PC-9 (cell line): Measurements from ENCODE around the gene NAGPA. TPM values are rescaled to one million over a fixed set of nuclear protein-coding genes. Genes with fewer than 3 reads are reported as not detected.

Experiments used
- BruUV-seq: library from RNA; stranded (reverse); fragments of 400-500 nt; replicated peaks from 2 replicates; lab custom pipeline; 2021; lab: Mats Ljungman, UMichigan
- CTCF ChIA-PET: fragments of 300-600 bp; sonication (Branson Sonifier 250); formaldehyde crosslinking; loops from one replicate; lab custom pipeline; 2022; ENCODE audit warnings: antibody characterized with exemption; lab: Charles Lee
- POLR2A ChIA-PET: fragments of 300-600 bp; sonication (Branson Sonifier 250); formaldehyde crosslinking; loops from one replicate; lab custom pipeline; 2022; ENCODE audit warnings: antibody characterized with exemption; ENCODE audit not compliant: unreplicated experiment; lab: Charles Lee
- DNase-seq, 2 experiments: peaks; one replicate each; pipeline versions ENCODE4 v3.0.0 to v3.0.0-alpha.2; 2015 to 2022; ENCODE audit warnings: mixed read lengths in 1 of 2
- H2AFZ ChIP-seq: fragments of 200-600 bp; sonication (generic); 2 replicates; pipeline ENCODE4 v1.8.1; 2017; ENCODE audit warnings: antibody characterized with exemption
- H3F3A ChIP-seq: fragments of 200-600 bp; sonication (generic); 2 replicates; pipeline ENCODE4 v1.8.1; 2017; ENCODE audit warnings: antibody characterized with exemption, mild to moderate bottlenecking, low read depth; ENCODE audit not compliant: insufficient read depth
- H3K27ac ChIP-seq: fragments of 200-600 bp; sonication (generic); 2 replicates; pipeline ENCODE4 v1.6.1; 2016; ENCODE audit warnings: mixed run types
- H3K27me3 ChIP-seq: fragments of 200-600 bp; sonication (generic); 2 replicates; pipeline ENCODE4 v1.6.1; 2016; ENCODE audit warnings: low read depth, mixed run types; ENCODE audit not compliant: insufficient read depth
- H3K36me3 ChIP-seq: fragments of 200-600 bp; sonication (generic); 2 replicates; pipeline ENCODE4 v1.6.1; 2016; ENCODE audit warnings: low read depth, mixed run types
- H3K4me1 ChIP-seq: fragments of 200-600 bp; sonication (generic); replicated peaks from 2 replicates; pipeline ENCODE4 v1.6.1; 2016; ENCODE audit warnings: mixed run types; ENCODE audit not compliant: insufficient read depth
- H3K4me2 ChIP-seq: fragments of 200-600 bp; sonication (generic); 2 replicates; pipeline ENCODE4 v1.6.1; 2017; ENCODE audit warnings: mixed run types
- H3K4me3 ChIP-seq: fragments of 200-600 bp; sonication (generic); 2 replicates; pipeline ENCODE4 v1.6.1; 2016; ENCODE audit warnings: mixed run types
- H3K79me2 ChIP-seq: fragments of 200-600 bp; sonication (generic); 2 replicates; pipeline ENCODE4 v1.6.1; 2017; ENCODE audit warnings: low read depth, mixed run types
- H3K9me2 ChIP-seq: fragments of 200-600 bp; sonication (generic); 2 replicates; pipeline ENCODE4 v1.8.1; 2017; ENCODE audit warnings: mild to moderate bottlenecking; ENCODE audit not compliant: insufficient read depth
- H3K9me3 ChIP-seq: fragments of 200-600 bp; sonication (generic); 2 replicates; pipeline ENCODE4 v1.8.1; 2016; ENCODE audit warnings: low read depth; ENCODE audit not compliant: insufficient read depth
- H4K20me1 ChIP-seq: fragments of 200-600 bp; sonication (generic); 2 replicates; pipeline ENCODE4 v1.8.1; 2017; ENCODE audit not compliant: insufficient read depth
- CTCF ChIP-seq: fragments of 200-600 bp; sonication (generic); conservative IDR thresholded peaks from 2 replicates; pipeline ENCODE4 v1.6.1; 2017; ENCODE audit warnings: mixed run types, antibody characterized with exemption, mild to moderate bottlenecking, moderate library complexity
- EZH2 ChIP-seq: fragments of 200-600 bp; sonication (generic); IDR thresholded peaks from 2 replicates; pipeline ENCODE4 v1.8.0; 2017; ENCODE audit warnings: antibody characterized with exemption, low read depth
- intact Hi-C: fragments of 100-400 bp; cut with micrococcal nuclease; formaldehyde crosslinking; loops from one replicate; pipeline ENCODE4 v1.10.0; 2022; ENCODE audit not compliant: unreplicated experiment
- total RNA-seq: library from RNA; stranded (reverse); gene quantifications from 2 replicates; pipeline ENCODE4 v1.2.3, GENCODE V29; 2021

Gene NAGPA
- total RNA-seq, 1 experiment from 2014 or later = 20.6 TPM

- intact Hi-C loops = no loop called here
- no TSS peak for BruUV-seq
- H3K4me1 ChIP-seq = no peaks in the 10 kb centered on the region
- POLR2A ChIA-PET = no interaction called here
- no peak overlapping the region for H3K27ac ChIP-seq
- no peaks in the 10 kb centered on the region for H3K79me2 ChIP-seq
- H3K36me3 ChIP-seq = no peaks in the 10 kb centered on the region
- H3K9me3 ChIP-seq = no peaks in the 10 kb centered on the region
- no peak overlapping the region for H2AFZ ChIP-seq
- no peak for TF ChIP-seq CTCF
- TF ChIP-seq EZH2 = no peak
- H4K20me1 ChIP-seq = no peaks in the 10 kb centered on the region
- CTCF ChIA-PET = no interaction called here
- H3K4me2 ChIP-seq = no peak overlapping the region
- no peaks in the 10 kb centered on the region for H3F3A ChIP-seq
- H3K4me3 ChIP-seq = no peak overlapping the region
- no peak for DNase-seq
- peaks cover 79% of the 10 kb centered on the region for H3K27me3 ChIP-seq
- H3K9me2 ChIP-seq = no peaks in the 10 kb centered on the region
These were observed 25.4 kb downstream of the NAGPA start for GRCh38 chr16:5008311-5008731.

GRCh38 chr16:5007256-5007655 lies 26.5 kb downstream of the NAGPA start:
- H3K9me3 ChIP-seq = no peaks in the 10 kb centered on the region

GRCh38 chr16:5006348-5007193 lies 27.2 kb downstream of the NAGPA start:
- ChIA-PET CTCF (interaction anchor here (0.5 kb wide), 1 partner anchor 10 kb away, joined by 6 read pairs; no protein-coding TSS in a partner anchor), POLR2A (interaction anchor here (0.6 to 0.7 kb wide), 2 partner anchors 159 to 1109 kb away, joined by 7 to 32 read pairs; no protein-coding TSS in a partner anchor)

More at GRCh38 chr16:5007256-5007655, 26.5 kb downstream of the NAGPA start:
- Histone ChIP-seq H3K4me2 (no peak overlapping the region), H3K4me1 (no peaks in the 10 kb centered on the region), H3K36me3 (no peaks in the 10 kb centered on the region), H3K27me3 (peaks cover 80% of the 10 kb centered on the region), H3K79me2 (no peaks in the 10 kb centered on the region), H3F3A (no peaks in the 10 kb centered on the region), H2AFZ (no peak overlapping the region), H3K9me2 (no peaks in the 10 kb centered on the region), H4K20me1 (no peaks in the 10 kb centered on the region), H3K4me3 (no peak overlapping the region), H3K27ac (no peak overlapping the region)
- BruUV-seq = no TSS peak
- no peak for DNase-seq
- TF ChIP-seq CTCF = no peak
- no peak for TF ChIP-seq EZH2
- intact Hi-C loops = no loop called here
- ChIA-PET CTCF (interaction anchor here (0.7 kb wide), 1 partner anchor 9 kb away, joined by 8 read pairs; no protein-coding TSS in a partner anchor), POLR2A (no interaction called here)

More at GRCh38 chr16:5006348-5007193, 27.2 kb downstream of the NAGPA start:
- Histone ChIP-seq H3K27ac (no peak overlapping the region), H3K4me1 (no peaks in the 10 kb centered on the region), H4K20me1 (no peaks in the 10 kb centered on the region), H3K4me2 (no peak overlapping the region), H3K4me3 (no peak overlapping the region), H3F3A (no peaks in the 10 kb centered on the region), H3K36me3 (no peaks in the 10 kb centered on the region), H3K79me2 (no peaks in the 10 kb centered on the region), H2AFZ (no peak overlapping the region), H3K9me2 (no peaks in the 10 kb centered on the region), H3K9me3 (no peaks in the 10 kb centered on the region), H3K27me3 (peaks cover 79% of the 10 kb centered on the region)
- DNase-seq = no peak
- intact Hi-C loops = no loop called here
- no TSS peak for BruUV-seq
- TF ChIP-seq EZH2 (no peak), CTCF (no peak)
